Esophagus muscularis mucosa (tissue), 4 donors: ENCODE data around the gene RAB3IP. TPM values are rescaled to one million over a fixed set of nuclear protein-coding genes. Genes with fewer than 3 reads are reported as not detected.

Source experiments
- DNase-seq: peaks from one replicate; pipeline ENCODE4 v3.0.0-alpha.2; 2017; ENCODE audit errors: extremely low spot score
- H3K27ac ChIP-seq, 4 donors: fragments of 200-600 bp; sonication (generic); replicated peaks in 1 of 4; 1 replicate in 3 of 4; 2 replicates in 1 of 4; pipeline ENCODE4 v1.5.1; 2016 to 2019; ENCODE audit warnings: mild to moderate bottlenecking in 1 of 4
- H3K27me3 ChIP-seq, 4 donors: fragments of 200-600 bp; sonication (generic); one replicate each; pipeline versions ENCODE4 v1.5.1 to v1.6.0; 2016 to 2019
- H3K36me3 ChIP-seq, 4 donors: fragments of 200-600 bp; sonication (generic); one replicate each; pipeline ENCODE4 v1.5.1; 2016 to 2019
- H3K4me1 ChIP-seq, 4 donors: fragments of 200-600 bp; sonication (generic); one replicate each; pipeline ENCODE4 v1.5.1; 2016 to 2019
- H3K4me3 ChIP-seq, 4 donors: fragments of 200-600 bp; sonication (generic); 1 replicate in 2 of 4; 2 replicates in 2 of 4; pipeline ENCODE4 v1.5.1; 2016 to 2019; ENCODE audit warnings: mild to moderate bottlenecking in 4 of 4, moderate library complexity in 1 of 4
- H3K9me3 ChIP-seq, 4 donors: fragments of 200-600 bp; sonication (generic); 1 replicate in 3 of 4; 2 replicates in 1 of 4; pipeline ENCODE4 v1.5.1; 2016 to 2019
- EP300 ChIP-seq: sonication (generic); formaldehyde crosslinking; IDR thresholded peaks from one replicate; pipeline ENCODE4 v1.6.1; 2017; ENCODE audit warnings: antibody characterized with exemption
- POLR2A ChIP-seq: fragments of 450-650 bp; IDR thresholded peaks from one replicate; pipeline ENCODE4 v1.6.1; 2017; ENCODE audit warnings: antibody characterized with exemption, moderate library complexity, mild to moderate bottlenecking, low read depth
- POLR2AphosphoS5 ChIP-seq, 2 donors: sonication (generic); formaldehyde crosslinking; IDR thresholded peaks; one replicate each; pipeline ENCODE4 v1.6.1; 2017; ENCODE audit warnings: antibody characterized with exemption in 2 of 2
- WGBS: methylation state at CpG from one replicate; pipeline ENCODE4 v1.1.5; 2018; 5-methylcytosine and 5-hydroxymethylcytosine counted together
- intact Hi-C: fragments of 100-400 bp; cut with DNase I; formaldehyde crosslinking; loops from one replicate; pipeline ENCODE4 v1.15.1; 2023
- total RNA-seq, 4 donors: library from RNA; depleted of rRNA; stranded (reverse); fragments of >200 nt; gene quantifications; one replicate each; pipeline versions ENCODE4 v1.1.0 to v1.2.1, GENCODE V29; 2016
- TF ChIP-seq, protein P1 (sequence below), 3 experiments: fragments of 200-600 bp in 2 of 3; fragments of 450-650 bp in 1 of 3; sonication (generic) in 2 of 3; IDR thresholded peaks; one replicate each; pipeline ENCODE4 v1.5.1; 2017 to 2019; ENCODE audit warnings: antibody characterized with exemption in 3 of 3, mild to moderate bottlenecking in 2 of 3, moderate library complexity in 1 of 3

RAB3IP gene
- total RNA-seq, 4 donors from 2014 or later = 8.2 to 18.5 (median 11.2) TPM

- no peak overlapping the region for H3K27ac ChIP-seq
- intact Hi-C loops = no loop called here
- DNase-seq = no peak
- no peaks in the 10 kb centered on the region for H3K9me3 ChIP-seq
- no peak overlapping the region for H3K4me3 ChIP-seq
- H3K27me3 ChIP-seq = no peaks in the 10 kb centered on the region
- WGBS = 44% methylated on average over 8 of the region's 8 CpGs
- peaks cover 0 to 5% (median under 1%) of the 10 kb centered on the region in 4 donors for H3K36me3 ChIP-seq
- TF ChIP-seq POLR2A (no peak), POLR2AphosphoS5 (IDR thresholded peaks at IDR 0.05) (no peak), EP300 (no peak)
- TF ChIP-seq, protein P1, sequence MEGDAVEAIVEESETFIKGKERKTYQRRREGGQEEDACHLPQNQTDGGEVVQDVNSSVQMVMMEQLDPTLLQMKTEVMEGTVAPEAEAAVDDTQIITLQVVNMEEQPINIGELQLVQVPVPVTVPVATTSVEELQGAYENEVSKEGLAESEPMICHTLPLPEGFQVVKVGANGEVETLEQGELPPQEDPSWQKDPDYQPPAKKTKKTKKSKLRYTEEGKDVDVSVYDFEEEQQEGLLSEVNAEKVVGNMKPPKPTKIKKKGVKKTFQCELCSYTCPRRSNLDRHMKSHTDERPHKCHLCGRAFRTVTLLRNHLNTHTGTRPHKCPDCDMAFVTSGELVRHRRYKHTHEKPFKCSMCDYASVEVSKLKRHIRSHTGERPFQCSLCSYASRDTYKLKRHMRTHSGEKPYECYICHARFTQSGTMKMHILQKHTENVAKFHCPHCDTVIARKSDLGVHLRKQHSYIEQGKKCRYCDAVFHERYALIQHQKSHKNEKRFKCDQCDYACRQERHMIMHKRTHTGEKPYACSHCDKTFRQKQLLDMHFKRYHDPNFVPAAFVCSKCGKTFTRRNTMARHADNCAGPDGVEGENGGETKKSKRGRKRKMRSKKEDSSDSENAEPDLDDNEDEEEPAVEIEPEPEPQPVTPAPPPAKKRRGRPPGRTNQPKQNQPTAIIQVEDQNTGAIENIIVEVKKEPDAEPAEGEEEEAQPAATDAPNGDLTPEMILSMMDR (IDR thresholded peaks at IDR 0.05) = no peak
- peaks cover 0 to 9% (median 3%) of the 10 kb centered on the region in 4 donors for H3K4me1 ChIP-seq
These were observed 82.9 kb downstream of the RAB3IP start for GRCh38 chr12:69821456-69822159.

GRCh38 chr12:69822201-69822860 lies 83.7 kb downstream of the RAB3IP start:
- Histone ChIP-seq H3K36me3 (no peaks in the 10 kb centered on the region), H3K27me3 (no peaks in the 10 kb centered on the region), H3K9me3 (no peaks in the 10 kb centered on the region), H3K4me1 (peaks cover 0 to 9% (median 3%) of the 10 kb centered on the region in 4 donors), H3K4me3 (no peak overlapping the region), H3K27ac (no peak overlapping the region)
- intact Hi-C loops = no loop called here
- no peak for TF ChIP-seq POLR2AphosphoS5 (IDR thresholded peaks at IDR 0.05)
- no peak for TF ChIP-seq EP300
- no peak for TF ChIP-seq POLR2A
- TF ChIP-seq, protein P1 (IDR thresholded peaks at IDR 0.05) = no peak
- no peak for DNase-seq
- WGBS = 83% methylated on average over 3 of the region's 3 CpGs

- Histone ChIP-seq H3K4me3 (no peak overlapping the region), H3K4me1 (peaks cover 0 to 9% (median 3%) of the 10 kb centered on the region in 4 donors), H3K27me3 (no peaks in the 10 kb centered on the region), H3K27ac (no peak overlapping the region), H3K36me3 (no peaks in the 10 kb centered on the region), H3K9me3 (no peaks in the 10 kb centered on the region)
- no peak for DNase-seq
- intact Hi-C loops = no loop called here
- no peak for TF ChIP-seq POLR2A
- no peak for TF ChIP-seq POLR2AphosphoS5 (IDR thresholded peaks at IDR 0.05)
- TF ChIP-seq, protein P1 (IDR thresholded peaks at IDR 0.05) = no peak
- TF ChIP-seq EP300 = no peak
These were observed 85.4 kb downstream of the RAB3IP start for GRCh38 chr12:69824028-69824427.

- intact Hi-C loops = no loop called here
- peaks cover 0 to 9% (median 3%) of the 10 kb centered on the region in 4 donors for H3K4me1 ChIP-seq
- H3K4me3 ChIP-seq = no peak within 1 kb of the TSS
- no peak for DNase-seq
- WGBS = 80% methylated on average over 5 of the region's 5 CpGs
- no peak within 1 kb of the TSS for H3K27ac ChIP-seq
- no peaks in the 10 kb centered on the region for H3K36me3 ChIP-seq
- no peak for TF ChIP-seq POLR2AphosphoS5 (IDR thresholded peaks at IDR 0.05)
- no peak for TF ChIP-seq EP300
- no peak for TF ChIP-seq POLR2A
- no peaks in the 10 kb centered on the region for H3K9me3 ChIP-seq
- H3K27me3 ChIP-seq = no peaks in the 10 kb centered on the region
These were observed 86.4 kb downstream of the RAB3IP start, which contains the start of gene MYRFL for GRCh38 chr12:69824966-69825560. MYRFL (plus strand) TSS chr12:69825227; CDS start chr12:69825518, 291 bp downstream.

DNA sequence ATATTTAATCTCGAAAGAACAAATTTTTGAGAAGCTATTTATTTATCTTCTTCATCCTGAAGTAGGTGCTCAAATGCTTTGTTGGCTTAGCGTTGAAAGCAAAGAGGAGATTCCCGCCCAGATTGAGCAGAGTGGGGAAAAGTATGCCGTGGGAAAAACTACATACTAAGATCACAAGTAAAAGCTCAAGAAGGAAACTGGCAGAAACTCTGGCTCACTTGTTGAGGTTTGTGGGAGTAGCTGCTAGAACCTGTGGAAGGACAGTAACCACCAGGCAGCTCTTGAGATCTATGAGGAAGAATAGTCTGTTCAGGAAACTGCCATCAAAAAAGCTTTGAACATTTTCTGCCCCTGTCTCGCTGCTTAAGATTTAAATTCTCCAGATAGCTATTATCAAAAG lies 90.2 kb downstream of the RAB3IP start:
- no peak overlapping the region for H3K27ac ChIP-seq
- no peaks in the 10 kb centered on the region for H3K27me3 ChIP-seq
- no peak overlapping the region for H3K4me3 ChIP-seq
- H3K9me3 ChIP-seq = no peaks in the 10 kb centered on the region
- 72% methylated on average over 5 of the region's 5 CpGs for WGBS
- intact Hi-C loops = no loop called here
- H3K36me3 ChIP-seq = no peaks in the 10 kb centered on the region
- no peak for TF ChIP-seq EP300
- TF ChIP-seq POLR2A = no peak
- no peak for TF ChIP-seq POLR2AphosphoS5 (IDR thresholded peaks at IDR 0.05)
- TF ChIP-seq, protein P1 (IDR thresholded peaks at IDR 0.05) = no peak
- no peak for DNase-seq
- no peaks in the 10 kb centered on the region for H3K4me1 ChIP-seq
